RWPE1 (cell line): ENCODE measurements around the gene MAP1LC3B.

ENCODE experiments used
- CTCF ChIA-PET: fragments of 350-600 bp; sonication (Branson Sonifier 250); formaldehyde crosslinking; extraction: SDS; loops from one replicate; lab custom pipeline; 2021; lab: Yijun Ruan, JAX
- POLR2A ChIA-PET: fragments of 400-600 bp; formaldehyde crosslinking; extraction: SDS; loops from one replicate; lab custom pipeline; 2020; ENCODE audit warnings: antibody characterized with exemption; ENCODE audit not compliant: low non-redundant PET; lab: Yijun Ruan, JAX
- DNase-seq: peaks from one replicate; pipeline ENCODE4 v3.0.0; 2012; ENCODE audit warnings: low spot score
- H3K27ac ChIP-seq: fragments of 450-650 bp; 2 replicates; pipeline ENCODE4 v1.5.1; 2017
- CTCF ChIP-seq: fragments of 450-650 bp; conservative IDR thresholded peaks from 2 replicates; pipeline ENCODE4 v1.5.1; 2017; ENCODE audit warnings: low read depth, mild to moderate bottlenecking

MAP1LC3B gene

GRCh38 chr16:87439926-87440325 is 47.8 kb downstream of the MAP1LC3B start:
- ChIA-PET CTCF (interaction anchor here (0.6 to 0.7 kb wide), 2 partner anchors 9 to 1851 kb away, joined by 3 read pairs; no protein-coding TSS in a partner anchor), POLR2A (no interaction called here)
- no peak for DNase-seq
- TF ChIP-seq CTCF = no peak
- H3K27ac ChIP-seq = no peak overlapping the region; the same call in 1 of the 2 replicates

- CTCF ChIA-PET = no interaction called here
- POLR2A ChIA-PET = no interaction called here
- DNase-seq = no peak
- TF ChIP-seq CTCF = no peak
- H3K27ac ChIP-seq = no peak overlapping the region
Measured at GRCh38 chr16:87441886-87442580, 49.9 kb downstream of the MAP1LC3B start.

GRCh38 chr16:87442581-87442966 is 50.4 kb downstream of the MAP1LC3B start:
- DNase-seq = no peak
- no peak for TF ChIP-seq CTCF
- POLR2A ChIA-PET = no interaction called here
- CTCF ChIA-PET = no interaction called here
- no peak overlapping the region for H3K27ac ChIP-seq

- DNase-seq = no peak
- CTCF ChIA-PET = interaction anchor here (0.6 to 0.8 kb wide), 2 partner anchors 94 to 381 kb away, joined by 3 read pairs; no protein-coding TSS in a partner anchor
- no peak overlapping the region for H3K27ac ChIP-seq
- POLR2A ChIA-PET = no interaction called here
- no peak for TF ChIP-seq CTCF
Measured at GRCh38 chr16:87443016-87443415, 50.9 kb downstream of the MAP1LC3B start.

- CTCF ChIA-PET = interaction anchor here (0.5 kb wide), 1 partner anchor 35 kb away, joined by 4 read pairs; no protein-coding TSS in a partner anchor
- H3K27ac ChIP-seq = no peak overlapping the region
- POLR2A ChIA-PET = no interaction called here
- no peak for TF ChIP-seq CTCF
- DNase-seq = no peak
Measured at GRCh38 chr16:87443964-87444363, 51.8 kb downstream of the MAP1LC3B start.

GRCh38 chr16:87445486-87445885 is 53.4 kb downstream of the MAP1LC3B start:
- CTCF ChIA-PET = no interaction called here
- TF ChIP-seq CTCF = no peak

More at GRCh38 chr16:87445486-87445885, 53.4 kb downstream of the MAP1LC3B start:
- POLR2A ChIA-PET = no interaction called here
- no peak overlapping the region for H3K27ac ChIP-seq
- no peak for DNase-seq
